NCI-H128 (cell line): ENCODE results near the gene AK4.
A peak's percentile ranks its signal among the peaks of the same experiment; 100 is the strongest.

ENCODE experiments used
- DNase-seq: peaks from one replicate; lab custom pipeline; 2025; ENCODE audit not compliant: unreplicated experiment; lab: John Stamatoyannopoulos, UW

AK4 gene

GRCh38 chr1:65175171-65176055, 27.4 kb downstream of the AK4 start:
- no peak for DNase-seq

GRCh38 chr1:65176056-65176450, 28.1 kb downstream of the AK4 start:
- no peak for DNase-seq

GRCh38 chr1:65176591-65176990, 28.6 kb downstream of the AK4 start:
- no peak for DNase-seq

GRCh38 chr1:65177457-65177856, 29.5 kb downstream of the AK4 start:
- DNase-seq, result no peak

- no peak for DNase-seq
Observed at GRCh38 chr1:65178235-65178634, 30.2 kb downstream of the AK4 start.

GRCh38 chr1:65179148-65179547, 31.1 kb downstream of the AK4 start:
- no peak for DNase-seq

- no peak for DNase-seq
Observed at GRCh38 chr1:65180977-65181376, 33.0 kb downstream of the AK4 start.

GRCh38 chr1:65182658-65183268, 34.8 kb downstream of the AK4 start:
- DNase-seq, result no peak

GRCh38 chr1:65189576-65190115, 41.6 kb downstream of the AK4 start:
- DNase-seq, result no peak

- DNase-seq, result no peak
Observed at GRCh38 chr1:65190229-65190628, 42.2 kb downstream of the AK4 start.

GRCh38 chr1:65193129-65193695, 45.2 kb downstream of the AK4 start:
- no peak for DNase-seq

GRCh38 chr1:65195495-65196417, 47.8 kb downstream of the AK4 start:
- DNase-seq, result no peak

GRCh38 chr1:65196926-65197325, 48.9 kb downstream of the AK4 start:
- DNase-seq, result no peak

- no peak for DNase-seq
Observed at GRCh38 chr1:65197636-65198035, 49.6 kb downstream of the AK4 start.

- DNase-seq, result no peak
Observed at GRCh38 chr1:65198096-65198495, 50.1 kb downstream of the AK4 start.

- DNase-seq, result no peak
Observed at GRCh38 chr1:65200411-65200810, 52.4 kb downstream of the AK4 start.

GRCh38 chr1:65206836-65207235, 58.8 kb downstream of the AK4 start:
- no peak for DNase-seq

GRCh38 chr1:65207317-65207716, 59.3 kb downstream of the AK4 start:
- DNase-seq, result no peak

GRCh38 chr1:65208563-65208973, 60.6 kb downstream of the AK4 start:
- no peak for DNase-seq

GRCh38 chr1:65209005-65209885, 61.2 kb downstream of the AK4 start:
- DNase-seq, result peak; percentile 4
